Measurements from ENCODE around the gene CDH23.

DNA sequence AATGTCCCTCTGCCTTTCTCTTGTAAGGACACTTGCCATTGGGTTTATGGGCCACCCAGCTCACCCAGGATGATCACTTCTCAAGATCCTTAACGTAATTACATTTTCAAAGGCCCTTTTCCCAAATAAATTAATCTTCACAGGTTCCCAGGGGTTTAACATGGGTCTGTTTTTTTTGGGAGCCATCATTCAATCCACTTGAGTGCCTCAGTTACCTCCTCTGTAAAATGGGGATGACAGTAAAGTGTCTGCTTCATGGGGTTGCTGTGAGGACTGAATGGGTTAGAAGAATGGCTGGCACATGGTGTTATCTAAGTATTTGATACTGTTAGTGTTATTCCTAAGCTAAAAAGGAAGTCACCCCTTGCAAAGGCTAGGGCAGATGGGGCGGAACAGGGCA, 315.4 kb downstream of the CDH23 start:
- TF ChIP-seq ERF (CRISPR knock-in tag; IDR thresholded peaks at IDR 0.05) (no peak), NFIX (CRISPR knock-in tag; IDR thresholded peaks at IDR 0.05; ENCODE audit: low read depth) (no peak)
- TF ChIP-seq, protein P1, sequence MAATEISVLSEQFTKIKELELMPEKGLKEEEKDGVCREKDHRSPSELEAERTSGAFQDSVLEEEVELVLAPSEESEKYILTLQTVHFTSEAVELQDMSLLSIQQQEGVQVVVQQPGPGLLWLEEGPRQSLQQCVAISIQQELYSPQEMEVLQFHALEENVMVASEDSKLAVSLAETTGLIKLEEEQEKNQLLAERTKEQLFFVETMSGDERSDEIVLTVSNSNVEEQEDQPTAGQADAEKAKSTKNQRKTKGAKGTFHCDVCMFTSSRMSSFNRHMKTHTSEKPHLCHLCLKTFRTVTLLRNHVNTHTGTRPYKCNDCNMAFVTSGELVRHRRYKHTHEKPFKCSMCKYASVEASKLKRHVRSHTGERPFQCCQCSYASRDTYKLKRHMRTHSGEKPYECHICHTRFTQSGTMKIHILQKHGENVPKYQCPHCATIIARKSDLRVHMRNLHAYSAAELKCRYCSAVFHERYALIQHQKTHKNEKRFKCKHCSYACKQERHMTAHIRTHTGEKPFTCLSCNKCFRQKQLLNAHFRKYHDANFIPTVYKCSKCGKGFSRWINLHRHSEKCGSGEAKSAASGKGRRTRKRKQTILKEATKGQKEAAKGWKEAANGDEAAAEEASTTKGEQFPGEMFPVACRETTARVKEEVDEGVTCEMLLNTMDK (IDR thresholded peaks at IDR 0.05; ENCODE audit: borderline replicate concordance, insufficient read depth, low read depth, low read length, poor library complexity, severe bottlenecking): no peak
